Measurements from ENCODE around the gene KRT222.

Gene KRT222

GRCh38 chr17:40699371-40699770, 34.4 kb upstream of the KRT222 start:
- no peaks in the 10 kb centered on the region for H3K9me3 ChIP-seq (replicated peaks; ENCODE audit: insufficient read depth, low read length)
- no peak overlapping the region for H2AFZ ChIP-seq (ENCODE audit: low read length)
- H3K4me3 ChIP-seq (ENCODE audit: low read length) = no peak overlapping the region
- no peaks in the 10 kb centered on the region for H3K9me2 ChIP-seq (replicated peaks; ENCODE audit: insufficient read depth, low read length)
- no peak overlapping the region for H3K4me2 ChIP-seq (ENCODE audit: low read depth, low read length)
- no peaks in the 10 kb centered on the region for H4K20me1 ChIP-seq (ENCODE audit: insufficient read depth, low read length)
- H3K36me3 ChIP-seq (replicated peaks; ENCODE audit: insufficient read depth, low read length) = no peaks in the 10 kb centered on the region
- no peaks in the 10 kb centered on the region for H3K27me3 ChIP-seq (replicated peaks; ENCODE audit: insufficient read depth, low read length)
- H3K27ac ChIP-seq (ENCODE audit: low read length) = no peak overlapping the region
- no peaks in the 10 kb centered on the region for H3K4me1 ChIP-seq (ENCODE audit: low read length)
- H3F3A ChIP-seq (ENCODE audit: insufficient read depth, low read length) = no peaks in the 10 kb centered on the region
- no peak for DNase-seq
- no peak overlapping the region for H3K9ac ChIP-seq (ENCODE audit: low read length)
- TF ChIP-seq EZH2phosphoT487 (IDR thresholded peaks at IDR 0.05; ENCODE audit: low read length) = no peak
- no peak for TF ChIP-seq EZH2 (optimal IDR thresholded peaks at IDR 0.05; ENCODE audit: low read depth, low read length)
- no peak for TF ChIP-seq CTCF (IDR thresholded peaks at IDR 0.05; ENCODE audit: low read length)
- H3K79me2 ChIP-seq (ENCODE audit: low read length) = no peaks in the 10 kb centered on the region

- Histone ChIP-seq H3K9ac (ENCODE audit: low read length) (no peak overlapping the region), H3K9me3 (replicated peaks; ENCODE audit: insufficient read depth, low read length) (no peaks in the 10 kb centered on the region), H3K27me3 (replicated peaks; ENCODE audit: insufficient read depth, low read length) (no peaks in the 10 kb centered on the region), H3K4me3 (ENCODE audit: low read length) (no peak overlapping the region), H4K20me1 (ENCODE audit: insufficient read depth, low read length) (no peaks in the 10 kb centered on the region), H3K27ac (ENCODE audit: low read length) (no peak overlapping the region), H3K9me2 (replicated peaks; ENCODE audit: insufficient read depth, low read length) (no peaks in the 10 kb centered on the region), H2AFZ (ENCODE audit: low read length) (no peak overlapping the region), H3F3A (ENCODE audit: insufficient read depth, low read length) (no peaks in the 10 kb centered on the region), H3K4me1 (ENCODE audit: low read length) (no peaks in the 10 kb centered on the region), H3K4me2 (ENCODE audit: low read depth, low read length) (no peak overlapping the region), H3K36me3 (replicated peaks; ENCODE audit: insufficient read depth, low read length) (no peaks in the 10 kb centered on the region), H3K79me2 (ENCODE audit: low read length) (no peaks in the 10 kb centered on the region)
- DNase-seq = no peak
- no peak for TF ChIP-seq EZH2 (optimal IDR thresholded peaks at IDR 0.05; ENCODE audit: low read depth, low read length)
- no peak for TF ChIP-seq CTCF (IDR thresholded peaks at IDR 0.05; ENCODE audit: low read length)
- TF ChIP-seq EZH2phosphoT487 (IDR thresholded peaks at IDR 0.05; ENCODE audit: low read length) = no peak
These were observed 32.3 kb upstream of the KRT222 start for GRCh38 chr17:40697297-40697696.

GRCh38 chr17:40696651-40697072, 31.7 kb upstream of the KRT222 start:
- no peak overlapping the region for H3K4me2 ChIP-seq (ENCODE audit: low read depth, low read length)
- no peaks in the 10 kb centered on the region for H3K79me2 ChIP-seq (ENCODE audit: low read length)
- no peak overlapping the region for H3K4me3 ChIP-seq (ENCODE audit: low read length)

More at GRCh38 chr17:40696651-40697072, 31.7 kb upstream of the KRT222 start:
- TF ChIP-seq CTCF (IDR thresholded peaks at IDR 0.05; ENCODE audit: low read length) (no peak), EZH2 (optimal IDR thresholded peaks at IDR 0.05; ENCODE audit: low read depth, low read length) (no peak), EZH2phosphoT487 (IDR thresholded peaks at IDR 0.05; ENCODE audit: low read length) (no peak)
- Histone ChIP-seq H3K4me1 (ENCODE audit: low read length) (no peaks in the 10 kb centered on the region), H3F3A (ENCODE audit: insufficient read depth, low read length) (no peaks in the 10 kb centered on the region), H3K9me2 (replicated peaks; ENCODE audit: insufficient read depth, low read length) (no peaks in the 10 kb centered on the region), H3K9ac (ENCODE audit: low read length) (no peak overlapping the region), H3K36me3 (replicated peaks; ENCODE audit: insufficient read depth, low read length) (no peaks in the 10 kb centered on the region), H2AFZ (ENCODE audit: low read length) (no peak overlapping the region), H3K27ac (ENCODE audit: low read length) (no peak overlapping the region), H3K9me3 (replicated peaks; ENCODE audit: insufficient read depth, low read length) (no peaks in the 10 kb centered on the region), H4K20me1 (ENCODE audit: insufficient read depth, low read length) (no peaks in the 10 kb centered on the region), H3K27me3 (replicated peaks; ENCODE audit: insufficient read depth, low read length) (no peaks in the 10 kb centered on the region)
- no peak for DNase-seq

All from MM.1S (cell line).